Lung (tissue), 12 donors: ENCODE results near the gene CPLX1. TPM values are rescaled to one million over a fixed set of nuclear protein-coding genes. Genes with fewer than 3 reads are reported as not detected.

Experiments
- ATAC-seq: fragments of 200-7000 bp; cut with Tn5 transposase; one replicate; pipeline ENCODE4 v1.9.1; 2020; ENCODE audit warnings: moderate number of reproducible peaks; ENCODE audit not compliant: insufficient read depth, low FRiP score
- DNase-seq, 3 donors: peaks; one replicate each; pipeline ENCODE4 v3.0.0-alpha.2; 2013 to 2017
- H3K27ac ChIP-seq, 2 donors: one replicate each; pipeline ENCODE4 v1.5.1; 2013; ENCODE audit warnings: mild to moderate bottlenecking in 2 of 2, moderate library complexity in 2 of 2, control low read depth in 1 of 2, inconsistent platforms in 1 of 2, low read depth in 1 of 2, low read length in 1 of 2
- H3K27me3 ChIP-seq, 3 donors: one replicate each; pipeline ENCODE4 v1.5.1; 2013; ENCODE audit warnings: low read length in 2 of 3; ENCODE audit not compliant: control insufficient read depth in 3 of 3, insufficient read depth in 3 of 3
- H3K36me3 ChIP-seq, 4 donors: one replicate each; pipeline ENCODE4 v1.5.1; 2013; ENCODE audit warnings: low read length in 4 of 4, mild to moderate bottlenecking in 1 of 4, moderate library complexity in 1 of 4; ENCODE audit not compliant: control insufficient read depth in 4 of 4, insufficient read depth in 4 of 4
- H3K4me1 ChIP-seq, 5 donors: one replicate each; pipeline ENCODE4 v1.5.1; 2013; ENCODE audit warnings: low read length in 5 of 5, mild to moderate bottlenecking in 2 of 5, moderate library complexity in 1 of 5; ENCODE audit not compliant: control insufficient read depth in 5 of 5, insufficient read depth in 5 of 5
- H3K4me3 ChIP-seq: one replicate; pipeline ENCODE4 v1.5.1; 2013; ENCODE audit warnings: mild to moderate bottlenecking, control low read depth, moderate library complexity
- H3K9ac ChIP-seq, 2 donors: one replicate each; pipeline ENCODE4 v1.5.1; 2013; ENCODE audit warnings: low read length in 2 of 2, control low read depth in 1 of 2; ENCODE audit not compliant: insufficient read depth in 1 of 2
- H3K9me3 ChIP-seq, 4 donors: one replicate each; pipeline ENCODE4 v1.5.1; 2013; ENCODE audit warnings: low read length in 3 of 4, mild to moderate bottlenecking in 1 of 4, moderate library complexity in 1 of 4; ENCODE audit not compliant: control insufficient read depth in 4 of 4, insufficient read depth in 3 of 4
- WGBS, 2 donors: extraction: QIAGEN DNeasy Blood & Tissue Kit; methylation state at CpG; one replicate each; pipeline ENCODE4 v1.1.7; 2013; 5-methylcytosine and 5-hydroxymethylcytosine counted together
- polyA plus RNA-seq, 2 donors: library from polyadenylated mRNA; stranded (reverse); fragments of 200-250 nt; gene quantifications; one replicate each; pipeline ENCODE4 v1.2.1, GENCODE V29; 2013
- total RNA-seq, 2 donors: library from RNA; depleted of rRNA in 1 of 2; stranded (reverse); fragments of >200 nt in 1 of 2; gene quantifications; one replicate each; pipeline ENCODE4 v1.2.1, GENCODE V29; 2014 to 2021
- TF ChIP-seq, protein P1 (sequence below): IDR thresholded peaks from 2 replicates; pipeline ENCODE4 v1.5.1; 2012; ENCODE audit warnings: mild to moderate bottlenecking; ENCODE audit errors: control extremely low read depth, extremely low read depth
- donor health status: control.
- donor health status: control.
- donor health status: Bipolar disorder and iron deficiency.
- donor health status: healthy.
- donor health status: DM: yes; HTN: yes; CAD: no.

The CPLX1 gene
- total and polyA plus RNA-seq, 4 donors = 1.1 to 3.9 (median 2.1) TPM

DNA sequence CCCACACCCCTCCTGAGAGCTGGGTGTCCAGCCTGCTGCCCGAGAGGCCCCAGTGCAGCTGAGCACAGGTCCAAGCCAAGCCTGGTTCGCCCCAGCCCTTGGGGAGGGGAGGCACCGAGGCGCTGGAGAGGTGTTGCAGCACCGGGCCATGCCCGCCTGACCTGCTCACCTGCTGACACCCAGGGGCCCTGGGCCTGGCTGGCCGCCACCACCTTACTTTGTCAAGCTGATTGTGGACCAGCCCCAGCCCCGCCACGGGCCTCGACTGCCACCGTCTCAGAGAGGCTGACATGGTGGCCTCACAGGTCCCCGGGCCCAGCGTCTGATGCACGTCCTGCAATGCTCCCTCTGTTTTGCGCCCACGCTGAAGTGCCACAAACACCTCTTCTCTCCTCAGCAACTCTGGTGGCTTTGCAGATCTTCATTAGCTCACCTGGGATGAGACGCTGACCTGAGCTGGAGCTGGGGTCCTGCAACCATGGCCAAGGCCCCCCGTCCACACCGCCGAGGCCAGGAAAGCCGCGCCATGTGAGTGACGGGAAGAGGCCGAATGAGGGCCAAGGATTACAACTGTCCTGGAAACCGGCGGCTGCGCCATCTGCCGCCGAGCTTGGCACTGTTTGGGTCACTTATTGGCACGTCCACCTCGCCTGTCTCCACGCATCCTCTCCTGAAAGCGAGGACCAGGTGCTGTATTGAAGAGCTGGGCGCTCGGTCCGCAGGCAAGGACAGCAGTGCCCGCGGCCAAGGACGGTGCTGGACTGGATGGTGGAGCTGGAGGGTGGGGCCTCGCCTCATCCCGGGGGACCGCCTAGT lies 7.6 kb downstream of the CPLX1 start:
- H3K4me3 ChIP-seq = no peak overlapping the region
- DNase-seq = no peak
- H3K27me3 ChIP-seq = peaks cover 0 to 31% (median 13%) of the 10 kb centered on the region in 3 donors
- H3K9me3 ChIP-seq = peaks cover 0 to 11% (median 0%) of the 10 kb centered on the region in 4 donors
- whole genome bisulfite sequencing, 2 donors = 86 to 87% methylated on average over 42 of the region's 42 CpGs
- no peak for ATAC-seq
- no peaks in the 10 kb centered on the region for H3K4me1 ChIP-seq
- no peaks in the 10 kb centered on the region for H3K36me3 ChIP-seq
- no peak overlapping the region for H3K27ac ChIP-seq
- TF ChIP-seq, protein P1, sequence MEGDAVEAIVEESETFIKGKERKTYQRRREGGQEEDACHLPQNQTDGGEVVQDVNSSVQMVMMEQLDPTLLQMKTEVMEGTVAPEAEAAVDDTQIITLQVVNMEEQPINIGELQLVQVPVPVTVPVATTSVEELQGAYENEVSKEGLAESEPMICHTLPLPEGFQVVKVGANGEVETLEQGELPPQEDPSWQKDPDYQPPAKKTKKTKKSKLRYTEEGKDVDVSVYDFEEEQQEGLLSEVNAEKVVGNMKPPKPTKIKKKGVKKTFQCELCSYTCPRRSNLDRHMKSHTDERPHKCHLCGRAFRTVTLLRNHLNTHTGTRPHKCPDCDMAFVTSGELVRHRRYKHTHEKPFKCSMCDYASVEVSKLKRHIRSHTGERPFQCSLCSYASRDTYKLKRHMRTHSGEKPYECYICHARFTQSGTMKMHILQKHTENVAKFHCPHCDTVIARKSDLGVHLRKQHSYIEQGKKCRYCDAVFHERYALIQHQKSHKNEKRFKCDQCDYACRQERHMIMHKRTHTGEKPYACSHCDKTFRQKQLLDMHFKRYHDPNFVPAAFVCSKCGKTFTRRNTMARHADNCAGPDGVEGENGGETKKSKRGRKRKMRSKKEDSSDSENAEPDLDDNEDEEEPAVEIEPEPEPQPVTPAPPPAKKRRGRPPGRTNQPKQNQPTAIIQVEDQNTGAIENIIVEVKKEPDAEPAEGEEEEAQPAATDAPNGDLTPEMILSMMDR = no peak
- no peak overlapping the region for H3K9ac ChIP-seq

DNA sequence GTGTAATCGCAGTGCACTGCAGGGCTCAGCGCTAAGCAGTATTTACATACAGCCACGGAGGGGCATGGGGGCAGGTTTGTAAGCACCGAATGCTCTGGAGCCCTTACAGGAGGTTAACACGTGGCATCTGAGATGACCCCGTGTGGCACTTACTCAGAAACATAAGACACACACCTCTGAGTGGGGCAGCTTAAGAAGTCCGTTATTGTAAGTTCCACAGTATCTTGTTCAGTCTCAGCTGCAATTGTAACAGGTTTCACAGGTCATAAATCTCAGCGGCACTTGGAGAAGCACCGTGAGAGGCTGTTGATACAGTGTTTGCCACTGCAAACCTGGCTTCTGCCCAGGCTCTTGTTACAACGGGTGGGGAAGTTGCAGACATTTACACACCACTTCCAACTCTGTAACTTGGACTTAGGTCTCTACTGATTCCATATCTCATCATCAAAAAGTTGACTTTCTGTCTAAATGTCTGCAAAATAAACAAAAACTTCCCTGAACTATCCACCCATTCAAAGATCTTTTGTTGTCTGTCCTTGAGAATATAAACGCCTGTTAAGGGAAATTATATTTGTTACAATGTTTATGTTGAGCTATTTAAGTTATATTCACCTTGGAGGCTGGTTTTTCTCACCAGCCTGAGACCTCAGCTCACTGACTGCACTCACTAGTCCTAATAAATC lies 10.3 kb downstream of the CPLX1 start:
- Histone ChIP-seq H3K36me3 (no peaks in the 10 kb centered on the region), H3K4me1 (no peaks in the 10 kb centered on the region), H3K9me3 (peaks cover 0 to 6% (median 0%) of the 10 kb centered on the region in 4 donors), H3K9ac (no peak overlapping the region), H3K4me3 (no peak overlapping the region), H3K27ac (no peak overlapping the region), H3K27me3 (peaks cover 0 to 24% (median 8%) of the 10 kb centered on the region in 3 donors)
- TF ChIP-seq, protein P1 = no peak
- DNase-seq = peak; percentile 33 to 70 (median 51)
- WGBS, 2 donors = 18 to 28% methylated on average over 11 of the region's 11 CpGs
- ATAC-seq = no peak

DNA sequence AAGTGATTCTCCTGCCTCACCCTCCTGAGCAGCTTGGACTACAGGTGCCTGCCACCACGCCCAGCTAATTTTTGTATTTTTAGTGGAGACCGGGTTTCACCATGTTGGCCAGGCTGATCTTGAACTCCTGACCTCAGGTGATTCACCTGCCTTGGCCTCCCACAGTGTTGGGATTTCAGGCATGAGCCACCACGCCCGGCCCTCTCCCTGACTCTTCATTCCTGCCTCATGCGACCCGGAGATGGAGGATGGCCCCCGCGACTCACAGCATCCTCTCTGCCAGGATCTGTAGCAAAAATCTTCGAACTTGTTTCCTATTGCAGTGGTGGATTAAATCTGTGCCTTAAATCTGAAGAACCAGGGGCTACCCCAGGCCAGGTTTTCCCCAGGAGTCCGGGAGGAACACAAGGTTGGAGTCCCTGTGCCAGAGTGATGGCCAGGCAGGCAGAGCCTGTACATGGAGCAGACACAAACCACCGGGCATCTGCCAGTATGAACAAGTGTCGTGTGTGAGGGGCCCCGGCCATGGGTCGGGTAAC lies 11.5 kb downstream of the CPLX1 start:
- no peaks in the 10 kb centered on the region for H3K36me3 ChIP-seq
- H3K4me3 ChIP-seq = no peak overlapping the region
- no peak for ATAC-seq
- TF ChIP-seq, protein P1 = no peak
- peaks cover 0 to 24% (median 8%) of the 10 kb centered on the region in 3 donors for H3K27me3 ChIP-seq
- no peak overlapping the region for H3K27ac ChIP-seq
- H3K9ac ChIP-seq = no peak overlapping the region
- H3K4me1 ChIP-seq = peaks cover 0 to 2% (median 0%) of the 10 kb centered on the region in 5 donors
- no peaks in the 10 kb centered on the region for H3K9me3 ChIP-seq
- WGBS, 2 donors = 77 to 85% methylated on average over 14 of the region's 14 CpGs
- no peak for DNase-seq
